Right atrium auricular region (tissue), 2 donors: Measurements from ENCODE around the gene CASQ1. TPM values are rescaled to one million over a fixed set of nuclear protein-coding genes. Genes with fewer than 3 reads are reported as not detected.

Experiments
- DNase-seq: peaks from one replicate; pipeline ENCODE4 v3.0.0-alpha.2; 2019; ENCODE audit warnings: low spot score
- H3K27ac ChIP-seq, 2 donors: fragments of 200-600 bp; sonication (generic); 1 replicate in 1 of 2; 2 replicates in 1 of 2; pipeline ENCODE4 v1.5.1; 2016 to 2019
- H3K27me3 ChIP-seq, 2 donors: fragments of 200-600 bp; sonication (generic); one replicate each; pipeline versions ENCODE4 v1.5.1 to v1.6.0; 2017 to 2019
- H3K36me3 ChIP-seq: fragments of 200-600 bp; sonication (generic); one replicate; pipeline ENCODE4 v1.5.1; 2016
- H3K4me1 ChIP-seq, 2 donors: fragments of 200-600 bp; sonication (generic); one replicate each; pipeline versions ENCODE4 v1.5.1 to v1.6.0; 2017 to 2019
- H3K4me3 ChIP-seq, 2 donors: fragments of 200-600 bp; sonication (generic); 1 replicate in 1 of 2; 2 replicates in 1 of 2; pipeline ENCODE4 v1.5.1; 2017 to 2019; ENCODE audit warnings: mild to moderate bottlenecking in 1 of 2, moderate library complexity in 1 of 2
- H3K9me3 ChIP-seq, 2 donors: fragments of 200-600 bp; sonication (generic); one replicate each; pipeline ENCODE4 v1.5.1; 2019
- CTCF ChIP-seq, 2 donors: fragments of 200-600 bp; sonication (generic); IDR thresholded peaks; one replicate each; pipeline ENCODE4 v1.5.1; 2019; ENCODE audit warnings: antibody characterized with exemption in 2 of 2
- total RNA-seq, 2 donors: library from RNA; depleted of rRNA; stranded (reverse); fragments of >200 nt; gene quantifications; one replicate each; pipeline ENCODE4 v1.1.0, GENCODE V29; 2016

Gene CASQ1
- total RNA-seq, 2 donors from 2014 or later = 10.1 to 32.3 TPM

DNA sequence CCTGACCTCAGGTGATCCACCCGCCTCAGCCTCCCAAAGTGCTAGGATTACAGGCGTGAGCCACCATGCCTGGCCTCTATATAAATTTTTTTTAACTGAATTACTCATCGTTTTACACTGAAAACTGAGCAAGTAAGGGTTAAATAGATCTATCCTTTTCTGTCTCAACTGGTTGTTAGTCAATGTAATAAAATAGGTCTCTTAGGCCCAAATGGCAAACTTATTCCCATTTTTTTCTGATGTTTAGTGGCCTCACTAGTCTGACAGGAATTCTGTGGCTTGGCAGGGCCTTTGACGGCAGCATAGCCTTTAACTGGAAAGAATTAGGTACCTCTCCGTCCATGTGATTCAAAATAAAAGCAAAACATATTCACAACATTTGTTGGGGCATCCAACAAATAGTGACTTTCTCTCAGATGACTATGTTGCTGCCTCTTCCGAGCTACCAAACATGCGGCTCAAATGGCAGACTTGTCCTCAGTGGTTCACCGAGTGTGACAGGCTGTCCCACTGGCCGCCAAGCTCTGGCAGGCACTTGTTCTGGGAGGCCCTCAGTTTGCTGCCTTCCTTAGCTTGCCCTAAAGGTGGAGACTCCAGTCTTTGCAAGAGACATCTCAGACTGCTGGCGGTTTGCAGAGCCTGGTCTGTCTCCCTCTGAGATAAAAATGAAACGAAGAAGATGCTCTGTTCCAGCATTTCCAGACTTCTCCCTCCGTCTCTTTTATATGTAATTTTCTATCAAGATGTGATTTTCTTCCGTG lies 21.6 kb upstream of the CASQ1 start:
- H3K4me3 ChIP-seq = no peak overlapping the region
- no peaks in the 10 kb centered on the region for H3K36me3 ChIP-seq
- no peaks in the 10 kb centered on the region for H3K9me3 ChIP-seq
- no peaks in the 10 kb centered on the region for H3K27me3 ChIP-seq
- H3K27ac ChIP-seq = no peak overlapping the region
- DNase-seq = no peak
- TF ChIP-seq CTCF (IDR thresholded peaks at IDR 0.05) = no peak
- H3K4me1 ChIP-seq = no peaks in the 10 kb centered on the region

GRCh38 chr1:160169553-160170399 lies 20.6 kb upstream of the CASQ1 start:
- no peak for DNase-seq
- Histone ChIP-seq H3K4me3 (no peak overlapping the region), H3K27ac (no peak overlapping the region), H3K36me3 (no peaks in the 10 kb centered on the region), H3K4me1 (no peaks in the 10 kb centered on the region), H3K9me3 (no peaks in the 10 kb centered on the region), H3K27me3 (no peaks in the 10 kb centered on the region)
- no peak for TF ChIP-seq CTCF (IDR thresholded peaks at IDR 0.05)

DNA sequence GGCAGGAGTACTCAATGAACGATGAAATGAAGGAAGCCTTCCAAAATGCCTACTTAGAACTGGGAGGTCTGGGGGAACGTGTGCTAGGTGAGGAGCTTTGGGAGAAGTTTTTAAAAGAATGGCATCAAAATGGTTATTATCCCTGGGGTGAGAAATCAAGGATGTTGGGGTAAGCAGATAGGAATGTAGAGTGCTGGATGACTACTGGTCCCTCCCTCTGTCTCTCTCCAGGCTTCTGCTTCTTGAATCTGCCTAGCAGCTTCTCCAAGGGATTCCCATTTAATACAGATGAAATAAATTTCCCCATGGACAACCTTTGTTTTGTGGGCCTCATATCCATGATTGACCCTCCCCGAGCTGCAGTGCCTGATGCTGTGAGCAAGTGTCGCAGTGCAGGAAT lies 19.0 kb upstream of the CASQ1 start:
- Histone ChIP-seq H3K4me1 (no peaks in the 10 kb centered on the region), H3K27ac (no peak overlapping the region), H3K9me3 (no peaks in the 10 kb centered on the region), H3K4me3 (no peak overlapping the region), H3K36me3 (no peaks in the 10 kb centered on the region), H3K27me3 (no peaks in the 10 kb centered on the region)
- no peak for TF ChIP-seq CTCF (IDR thresholded peaks at IDR 0.05)
- no peak for DNase-seq

DNA sequence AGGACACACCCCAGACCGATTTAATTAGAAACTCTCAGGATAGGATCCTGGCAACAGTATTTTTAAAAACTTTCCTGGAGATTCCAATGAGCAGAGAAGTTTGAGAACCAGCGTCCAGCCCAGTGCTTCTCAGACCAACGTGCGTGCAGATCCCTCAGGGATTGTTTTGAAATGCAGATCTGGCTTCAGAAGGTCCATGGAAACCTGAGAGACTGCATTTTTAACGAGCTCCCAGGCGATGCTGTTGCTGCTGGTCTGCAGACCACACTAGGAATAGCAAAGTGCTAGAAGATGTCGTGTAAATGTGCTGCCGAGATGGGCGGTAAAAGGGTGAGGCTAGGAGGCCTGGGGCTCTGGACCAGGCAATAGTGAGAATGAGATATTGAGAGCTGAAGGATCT lies 18.4 kb upstream of the CASQ1 start:
- Histone ChIP-seq H3K4me3 (no peak overlapping the region), H3K27me3 (no peaks in the 10 kb centered on the region), H3K36me3 (no peaks in the 10 kb centered on the region), H3K27ac (no peak overlapping the region), H3K9me3 (no peaks in the 10 kb centered on the region), H3K4me1 (no peaks in the 10 kb centered on the region)
- DNase-seq = no peak
- no peak for TF ChIP-seq CTCF (IDR thresholded peaks at IDR 0.05)

- Histone ChIP-seq H3K4me3 (no peak overlapping the region), H3K4me1 (no peaks in the 10 kb centered on the region), H3K36me3 (no peaks in the 10 kb centered on the region), H3K27me3 (no peaks in the 10 kb centered on the region), H3K27ac (no peak overlapping the region), H3K9me3 (no peaks in the 10 kb centered on the region)
- DNase-seq = no peak
- TF ChIP-seq CTCF (IDR thresholded peaks at IDR 0.05) = no peak
These were observed 13.1 kb upstream of the CASQ1 start for GRCh38 chr1:160177231-160177630.
